ENCODE results near the gene CDKL5.
A peak's percentile ranks its signal among the peaks of the same experiment; 100 is the strongest.

Gene CDKL5

GRCh38 chrX:18702362-18703195 lies 277.2 kb downstream of the CDKL5 start:
- peak; percentile 17 for DNase-seq

Data from EL (cell line).